HepG2 (cell line): ENCODE results near the gene CTRL. TPM values are rescaled to one million over a fixed set of nuclear protein-coding genes. Genes with fewer than 3 reads are reported as not detected.

Experiments used
- ATAC-seq: fragments of 200-7000 bp; cut with Tn5 transposase; 3 replicates; pipeline ENCODE4 v1.9.1; 2020; ENCODE audit warnings: mild to moderate bottlenecking, moderate library complexity
- BruUV-seq: library from RNA; stranded (reverse); fragments of 400-500 nt; replicated peaks from 2 replicates; lab custom pipeline; 2021; lab: Mats Ljungman, UMichigan
- CTCF ChIA-PET: fragments of 300-600 bp; formaldehyde crosslinking; extraction: SDS; loops from one replicate; lab custom pipeline; 2021; ENCODE audit warnings: low total read pairs, inconsistent platforms, low intra/inter-chr PET ratio; lab: Yijun Ruan, JAX
- POLR2A ChIA-PET: fragments of 350-600 bp; sonication (Branson Sonifier 250); formaldehyde crosslinking; loops from one replicate; lab custom pipeline; 2020; ENCODE audit warnings: antibody characterized with exemption, inconsistent platforms; lab: Yijun Ruan, JAX
- DNase-seq: peaks from one replicate; pipeline ENCODE4 v3.0.0-alpha.2; 2015; ENCODE audit warnings: low spot score
- FAIRE-seq: peaks from 3 replicates; lab custom pipeline; 2011; peaks lifted over from hg19 to GRCh38; lab: Jason Lieb, UNC
- H2AFZ ChIP-seq: one replicate; pipeline ENCODE4 v1.6.1; 2011; ENCODE audit warnings: low read length, inconsistent platforms
- H3K27ac ChIP-seq: fragments of 300-600 bp; 3 replicates; pipeline ENCODE4 v1.8.0; 2011; ENCODE audit warnings: mixed run types, mild to moderate bottlenecking, mixed read lengths, low read length, inconsistent platforms; ENCODE audit not compliant: insufficient read depth; ENCODE audit errors: extremely low read length
- H3K27me3 ChIP-seq, 2 experiments: fragments of 200-600 bp in 1 of 2; 2 replicates in 1 of 2; 3 replicates in 1 of 2; pipeline versions ENCODE4 v1.6.0 to v1.8.0; 2011; ENCODE audit warnings: low read length in 2 of 2, mild to moderate bottlenecking in 2 of 2, moderate library complexity in 2 of 2, inconsistent platforms in 1 of 2; ENCODE audit not compliant: insufficient read depth in 2 of 2, control insufficient read depth in 1 of 2
- H3K36me3 ChIP-seq, 2 experiments: fragments of 200-600 bp in 1 of 2; replicated peaks in 1 of 2; 2 replicates in 1 of 2; 3 replicates in 1 of 2; pipeline versions ENCODE4 v1.5.1 to v1.8.0; 2011; ENCODE audit warnings: low read length in 2 of 2, inconsistent platforms in 1 of 2; ENCODE audit not compliant: insufficient read depth in 2 of 2, control insufficient read depth in 1 of 2
- H3K4me1 ChIP-seq: 2 replicates; pipeline ENCODE4 v1.5.1; 2012; ENCODE audit warnings: low read length, inconsistent platforms; ENCODE audit not compliant: insufficient read depth
- H3K4me2 ChIP-seq: 2 replicates; pipeline ENCODE4 v1.6.0; 2011; ENCODE audit warnings: low read depth, low read length, inconsistent platforms
- H3K4me3 ChIP-seq, 3 experiments: fragments of 200-600 bp in 1 of 3; sonication (generic), shearing (Covaris generic) in 1 of 3; replicated peaks in 1 of 3; 2 replicates each; pipeline ENCODE4 v1.5.1; 2011 to 2016; ENCODE audit warnings: low read length in 3 of 3, inconsistent platforms in 2 of 3, low read depth in 2 of 3, mild to moderate bottlenecking in 2 of 3, control low read depth in 1 of 3, mixed read lengths in 1 of 3; ENCODE audit not compliant: insufficient read depth in 1 of 3
- H3K79me2 ChIP-seq: one replicate; pipeline ENCODE4 v1.6.1; 2011; ENCODE audit warnings: low read length, inconsistent platforms; ENCODE audit not compliant: insufficient read depth
- H3K9ac ChIP-seq: 2 replicates; pipeline ENCODE4 v1.6.0; 2011; ENCODE audit warnings: mild to moderate bottlenecking, low read depth, low read length, inconsistent platforms; ENCODE audit not compliant: insufficient read depth
- H3K9me3 ChIP-seq: 2 replicates; pipeline ENCODE4 v1.5.1; 2012; ENCODE audit warnings: mild to moderate bottlenecking, low read length
- H4K20me1 ChIP-seq: 2 replicates; pipeline ENCODE4 v1.6.0; 2011; ENCODE audit warnings: inconsistent platforms, mild to moderate bottlenecking, low read length, moderate library complexity; ENCODE audit not compliant: insufficient read depth
- CTCF ChIP-seq: sonication (generic); formaldehyde crosslinking; IDR thresholded peaks from 2 replicates; pipeline ENCODE4 v1.5.0; 2020; ENCODE audit warnings: mild to moderate bottlenecking, missing genetic modification reagents, moderate library complexity
- GPN1 ChIP-seq: sonication (generic); formaldehyde crosslinking; IDR thresholded peaks from 2 replicates; pipeline ENCODE4 v1.5.1; 2020; ENCODE audit warnings: missing genetic modification reagents, borderline replicate concordance
- KDM5A ChIP-seq: fragments of 200-600 bp; sonication (generic); IDR thresholded peaks from 2 replicates; pipeline ENCODE4 v1.7.0; 2018; ENCODE audit warnings: antibody characterized with exemption, mild to moderate bottlenecking, low read length, borderline replicate concordance
- MBD4 ChIP-seq: IDR thresholded peaks from 2 replicates; pipeline ENCODE4 v1.6.1; 2012; ENCODE audit warnings: low read length, inconsistent platforms, borderline replicate concordance
- PRDM4 ChIP-seq: sonication (generic); formaldehyde crosslinking; IDR thresholded peaks from 2 replicates; pipeline ENCODE4 v1.9.0; 2021; ENCODE audit warnings: missing genetic modification reagents, borderline replicate concordance
- RAD21 ChIP-seq: fragments of 450-650 bp; formaldehyde crosslinking; IDR thresholded peaks from 2 replicates; pipeline ENCODE4 v1.5.0; 2020; ENCODE audit warnings: mild to moderate bottlenecking
- STAG1 ChIP-seq: sonication (generic); formaldehyde crosslinking; IDR thresholded peaks from 2 replicates; pipeline ENCODE4 v1.4.0; 2020; ENCODE audit warnings: missing genetic modification reagents
- THAP8 ChIP-seq: sonication (generic); formaldehyde crosslinking; IDR thresholded peaks from 2 replicates; pipeline ENCODE4 v1.5.1; 2020; ENCODE audit warnings: missing genetic modification reagents, mild to moderate bottlenecking, borderline replicate concordance
- ZNF17 ChIP-seq: sonication (generic); formaldehyde crosslinking; IDR thresholded peaks from 2 replicates; pipeline ENCODE4 v1.5.0; 2020; ENCODE audit warnings: mild to moderate bottlenecking, missing genetic modification reagents
- ZNF256 ChIP-seq: sonication (generic); formaldehyde crosslinking; conservative IDR thresholded peaks from 2 replicates; pipeline ENCODE4 v1.4.0; 2020; ENCODE audit warnings: missing genetic modification reagents
- ZNF441 ChIP-seq: sonication (generic); formaldehyde crosslinking; IDR thresholded peaks from 2 replicates; pipeline ENCODE4 v1.7.0; 2021; ENCODE audit warnings: missing genetic modification reagents, borderline replicate concordance
- ZNF746 ChIP-seq: sonication (generic); formaldehyde crosslinking; IDR thresholded peaks from 2 replicates; pipeline ENCODE4 v1.8.0; 2022; ENCODE audit warnings: mild to moderate bottlenecking, missing genetic modification reagents
- WGBS: methylation state at CpG from one replicate; pipeline ENCODE4 v1.1.6; 2017; ENCODE audit warnings: low lambda C conversion rate; 5-methylcytosine and 5-hydroxymethylcytosine counted together
- in situ Hi-C: cut with HindIII; loops from 2 replicates; pipeline ENCODE4 v1.10.0; 2017; ENCODE audit warnings: low pct_unique_long_range_greater_than_20kb; ENCODE audit not compliant: extremely low pct_ligation_motif_present
- intact Hi-C: fragments of 100-400 bp; cut with micrococcal nuclease; formaldehyde crosslinking; loops from one replicate; pipeline ENCODE4 v1.10.0; 2022; ENCODE audit not compliant: unreplicated experiment
- polyA plus RNA-seq, 8 experiments: library from polyadenylated mRNA; depleted of rRNA in 3 of 8; stranded (reverse) in 7 of 8; unstranded in 1 of 8; fragments of >200 nt; fragmentation: Illumina TruSeq in 4 of 8; extraction: Trizol in 4 of 8; gene quantifications; 2 replicates each; pipeline versions ENCODE4 v1.2.1 to v1.2.3, GENCODE V29; 2011 to 2016; ENCODE audit warnings: low read depth in 4 of 8, missing spikeins in 1 of 8, mixed read lengths in 1 of 8; ENCODE audit not compliant: insufficient read depth in 1 of 8
- total RNA-seq, 5 experiments: library from RNA; depleted of rRNA; stranded (reverse); fragments of >200 nt; fragmentation: Illumina TruSeq; extraction: Trizol; gene quantifications; 2 replicates each; pipeline ENCODE4 v1.2.3, GENCODE V29; 2016; ENCODE audit warnings: low read depth in 1 of 5

CTRL gene
- total and polyA plus RNA-seq, 2 of the 13 experiments (the other 11 are each of a cell fraction or from before 2014, with no cell fraction given): 1.9 to 2.7 TPM

GRCh38 chr16:67922221-67922620 is 9.4 kb downstream of the CTRL start (continued):
- TF ChIP-seq MBD4 (no peak), ZNF746 (CRISPR knock-in tag) (no peak), ZNF17 (no peak)

GRCh38 chr16:67919622-67920221 is 11.9 kb downstream of the CTRL start:
- CTCF ChIA-PET: interaction anchor here (1.1 kb wide), 1 partner anchor 103 kb away, joined by 4 read pairs; no protein-coding TSS in a partner anchor
- H3K4me2 ChIP-seq: no peak overlapping the region

More at GRCh38 chr16:67919622-67920221, 11.9 kb downstream of the CTRL start:
- in situ Hi-C loops: no loop called here
- Histone ChIP-seq H3K9me3 (no peaks in the 10 kb centered on the region), H4K20me1 (peaks cover 6% of the 10 kb centered on the region; the same call in 1 of the 2 replicates), H3K27ac (no peak overlapping the region), H3K36me3 (peaks cover 22 to 27% of the 10 kb centered on the region in 2 experiments; a peak in 4 of 5 replicates), H2AFZ (no peak overlapping the region)
- TF ChIP-seq RAD21 (CRISPR knock-in tag): peak; percentile 25; the same call in 1 of the 2 replicates
- peak; percentile 63 for TF ChIP-seq STAG1 (CRISPR knock-in tag)
- no peak for TF ChIP-seq GPN1 (CRISPR knock-in tag)
- TF ChIP-seq THAP8: no peak
- TF ChIP-seq PRDM4: no peak
- TF ChIP-seq CTCF (CRISPR knock-in tag): peak; percentile 47
- TF ChIP-seq KDM5A: no peak
- TF ChIP-seq ZNF256 (CRISPR knock-in tag): no peak
- no peak for TF ChIP-seq ZNF441 (CRISPR knock-in tag)
- TF ChIP-seq, all 625 proteins: peak for 3
- H3K9ac ChIP-seq: no peak overlapping the region
- no peaks in the 10 kb centered on the region for H3K79me2 ChIP-seq
- 88% methylated on average over 6 of the region's 6 CpGs for WGBS
- POLR2A ChIA-PET: interaction anchor here (0.9 kb wide), 1 partner anchor 16 kb away, joined by 3 read pairs; no protein-coding TSS in a partner anchor
- DNase-seq (no peak), ATAC-seq (peak; percentile 12; the same call in 2 of the 3 replicates), FAIRE-seq (no peak)
- peaks cover 32% of the 10 kb centered on the region for H3K4me1 ChIP-seq
- intact Hi-C loops: no loop called here
- no peak overlapping the region for H3K4me3 ChIP-seq
- BruUV-seq: no TSS peak
- H3K27me3 ChIP-seq: no peaks in the 10 kb centered on the region
